Measurements from ENCODE around the gene ZNF18.

GRCh38 chr17:12037970-12038369, 40.7 kb upstream of the ZNF18 start:
- TF ChIP-seq, protein P1, sequence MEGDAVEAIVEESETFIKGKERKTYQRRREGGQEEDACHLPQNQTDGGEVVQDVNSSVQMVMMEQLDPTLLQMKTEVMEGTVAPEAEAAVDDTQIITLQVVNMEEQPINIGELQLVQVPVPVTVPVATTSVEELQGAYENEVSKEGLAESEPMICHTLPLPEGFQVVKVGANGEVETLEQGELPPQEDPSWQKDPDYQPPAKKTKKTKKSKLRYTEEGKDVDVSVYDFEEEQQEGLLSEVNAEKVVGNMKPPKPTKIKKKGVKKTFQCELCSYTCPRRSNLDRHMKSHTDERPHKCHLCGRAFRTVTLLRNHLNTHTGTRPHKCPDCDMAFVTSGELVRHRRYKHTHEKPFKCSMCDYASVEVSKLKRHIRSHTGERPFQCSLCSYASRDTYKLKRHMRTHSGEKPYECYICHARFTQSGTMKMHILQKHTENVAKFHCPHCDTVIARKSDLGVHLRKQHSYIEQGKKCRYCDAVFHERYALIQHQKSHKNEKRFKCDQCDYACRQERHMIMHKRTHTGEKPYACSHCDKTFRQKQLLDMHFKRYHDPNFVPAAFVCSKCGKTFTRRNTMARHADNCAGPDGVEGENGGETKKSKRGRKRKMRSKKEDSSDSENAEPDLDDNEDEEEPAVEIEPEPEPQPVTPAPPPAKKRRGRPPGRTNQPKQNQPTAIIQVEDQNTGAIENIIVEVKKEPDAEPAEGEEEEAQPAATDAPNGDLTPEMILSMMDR (IDR thresholded peaks at IDR 0.05), result no peak
- no peak for TF ChIP-seq POLR2A (IDR thresholded peaks at IDR 0.05)
- TF ChIP-seq EP300 (IDR thresholded peaks at IDR 0.05), result no peak
